RWPE2 (cell line): Measurements from ENCODE around the gene TCAF1.
"Not testable (repeated sequence)": the region's sequence is repeated elsewhere in the genome, so short reads cannot be mapped to it uniquely, and the experiment has no call there.

ENCODE experiments used
- ATAC-seq: fragments of 200-7000 bp; cut with Tn5 transposase; 3 replicates; pipeline ENCODE4 v1.9.1; 2021; ENCODE audit warnings: low read depth
- DNase-seq: peaks from one replicate; pipeline ENCODE4 v3.0.0-alpha.2; 2020; ENCODE audit warnings: low spot score
- H3K27ac ChIP-seq: fragments of 450-650 bp; 2 replicates; pipeline ENCODE4 v1.5.1; 2017; ENCODE audit warnings: mild to moderate bottlenecking; ENCODE audit not compliant: poor library complexity, severe bottlenecking
- H3K27me3 ChIP-seq: fragments of 250-450 bp; sonication (Bioruptor Pico); 2 replicates; pipeline ENCODE4 v1.5.1; 2021; ENCODE audit warnings: mild to moderate bottlenecking, moderate library complexity; ENCODE audit not compliant: insufficient read depth, poor library complexity, severe bottlenecking
- H3K36me3 ChIP-seq: fragments of 250-450 bp; sonication (Bioruptor Pico); 2 replicates; pipeline ENCODE4 v1.5.1; 2020; ENCODE audit warnings: low read depth, mild to moderate bottlenecking, moderate library complexity
- H3K4me1 ChIP-seq: fragments of 250-450 bp; sonication (Bioruptor Pico); 2 replicates; pipeline ENCODE4 v1.5.1; 2021; ENCODE audit warnings: mild to moderate bottlenecking, moderate library complexity; ENCODE audit not compliant: insufficient read depth, poor library complexity, severe bottlenecking
- H3K4me3 ChIP-seq: fragments of 250-450 bp; sonication (Bioruptor Pico); 2 replicates; pipeline ENCODE4 v1.5.1; 2021; ENCODE audit warnings: mild to moderate bottlenecking, moderate library complexity; ENCODE audit not compliant: severe bottlenecking
- H3K9me3 ChIP-seq: fragments of 250-450 bp; sonication (Bioruptor Pico); 2 replicates; pipeline ENCODE4 v1.5.1; 2021; ENCODE audit warnings: mild to moderate bottlenecking, moderate library complexity; ENCODE audit not compliant: severe bottlenecking

TCAF1 gene

GRCh38 chr7:143837223-143837622, 64.8 kb downstream of the TCAF1 start:
- H3K36me3 ChIP-seq, H3K4me3 ChIP-seq, H3K9me3 ChIP-seq, H3K27ac ChIP-seq, H3K27me3 ChIP-seq, H3K4me1 ChIP-seq: not testable (repeated sequence)
- DNase-seq (peak; percentile 49), ATAC-seq (peak; percentile 66)

GRCh38 chr7:143836622-143837021, 65.4 kb downstream of the TCAF1 start:
- not testable (repeated sequence) for H3K4me3 ChIP-seq, H3K36me3 ChIP-seq, H3K4me1 ChIP-seq, H3K9me3 ChIP-seq, H3K27me3 ChIP-seq, H3K27ac ChIP-seq
- peak; percentile 93 for ATAC-seq
- peak; percentile 91 for DNase-seq

DNA sequence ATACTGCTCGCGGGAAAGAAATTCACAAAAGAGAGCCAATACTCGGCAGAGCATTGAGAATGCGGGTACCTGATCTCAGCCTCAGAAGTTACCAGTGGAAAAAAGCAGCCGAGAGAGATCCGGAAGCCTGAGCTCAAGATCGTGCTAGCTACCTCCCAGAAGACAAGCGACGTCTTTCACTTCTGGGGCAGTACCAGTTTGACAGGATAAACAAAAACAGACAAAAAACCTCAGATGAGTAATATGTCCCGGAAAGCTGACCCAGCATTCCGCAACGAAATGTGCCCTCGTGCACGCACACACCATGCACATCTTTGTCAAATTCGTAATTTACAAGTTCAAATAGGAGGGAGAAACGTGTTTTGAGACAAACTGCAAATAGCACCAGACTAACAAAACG, 65.9 kb downstream of the TCAF1 start:
- ATAC-seq, result peak; percentile 4
- not testable (repeated sequence) for H3K36me3 ChIP-seq, H3K27ac ChIP-seq, H3K4me1 ChIP-seq, H3K27me3 ChIP-seq, H3K4me3 ChIP-seq, DNase-seq, H3K9me3 ChIP-seq

GRCh38 chr7:143826578-143826977, 75.4 kb downstream of the TCAF1 start:
- H3K27ac ChIP-seq, DNase-seq, H3K36me3 ChIP-seq, H3K4me3 ChIP-seq, H3K9me3 ChIP-seq, H3K4me1 ChIP-seq, H3K27me3 ChIP-seq, ATAC-seq: not testable (repeated sequence)

- not testable (repeated sequence) for H3K4me1 ChIP-seq, H3K4me3 ChIP-seq, H3K36me3 ChIP-seq, H3K27ac ChIP-seq, DNase-seq, H3K27me3 ChIP-seq, H3K9me3 ChIP-seq, ATAC-seq
These were observed 77.5 kb downstream of the TCAF1 start for GRCh38 chr7:143824295-143825135.

DNA sequence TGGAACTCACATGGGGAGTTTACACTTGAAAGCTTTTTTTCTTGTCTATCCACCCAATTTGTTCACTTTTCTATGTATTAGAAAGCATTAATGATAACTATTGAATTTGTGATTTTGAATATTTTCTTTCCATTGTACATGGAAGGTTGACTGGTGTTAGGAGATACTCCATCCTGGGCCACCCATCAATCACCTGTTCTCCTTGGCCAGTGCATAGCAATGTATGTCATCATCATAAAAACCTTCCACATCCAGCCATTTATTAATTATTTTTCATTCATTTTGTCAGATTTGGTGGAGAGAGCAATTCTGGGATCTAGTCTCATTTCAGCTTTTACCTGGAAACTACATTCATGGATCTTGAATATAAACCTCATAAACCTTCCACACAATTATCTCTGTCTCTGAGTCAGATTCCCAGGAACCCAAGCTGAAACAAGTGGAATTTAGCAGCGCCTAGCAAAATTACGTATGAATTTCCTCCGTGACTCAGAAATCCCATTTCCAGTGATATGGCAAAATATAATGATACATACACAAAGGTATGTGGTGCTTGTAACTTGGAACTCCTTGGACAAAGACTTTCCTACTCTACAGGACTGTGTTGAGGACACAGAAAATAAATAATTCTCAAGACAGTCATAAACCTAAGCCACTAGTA, 78.2 kb downstream of the TCAF1 start:
- not testable (repeated sequence) for H3K4me3 ChIP-seq, H3K27me3 ChIP-seq, H3K4me1 ChIP-seq, H3K36me3 ChIP-seq, H3K9me3 ChIP-seq, H3K27ac ChIP-seq, DNase-seq
- peak; percentile 91 for ATAC-seq

DNA sequence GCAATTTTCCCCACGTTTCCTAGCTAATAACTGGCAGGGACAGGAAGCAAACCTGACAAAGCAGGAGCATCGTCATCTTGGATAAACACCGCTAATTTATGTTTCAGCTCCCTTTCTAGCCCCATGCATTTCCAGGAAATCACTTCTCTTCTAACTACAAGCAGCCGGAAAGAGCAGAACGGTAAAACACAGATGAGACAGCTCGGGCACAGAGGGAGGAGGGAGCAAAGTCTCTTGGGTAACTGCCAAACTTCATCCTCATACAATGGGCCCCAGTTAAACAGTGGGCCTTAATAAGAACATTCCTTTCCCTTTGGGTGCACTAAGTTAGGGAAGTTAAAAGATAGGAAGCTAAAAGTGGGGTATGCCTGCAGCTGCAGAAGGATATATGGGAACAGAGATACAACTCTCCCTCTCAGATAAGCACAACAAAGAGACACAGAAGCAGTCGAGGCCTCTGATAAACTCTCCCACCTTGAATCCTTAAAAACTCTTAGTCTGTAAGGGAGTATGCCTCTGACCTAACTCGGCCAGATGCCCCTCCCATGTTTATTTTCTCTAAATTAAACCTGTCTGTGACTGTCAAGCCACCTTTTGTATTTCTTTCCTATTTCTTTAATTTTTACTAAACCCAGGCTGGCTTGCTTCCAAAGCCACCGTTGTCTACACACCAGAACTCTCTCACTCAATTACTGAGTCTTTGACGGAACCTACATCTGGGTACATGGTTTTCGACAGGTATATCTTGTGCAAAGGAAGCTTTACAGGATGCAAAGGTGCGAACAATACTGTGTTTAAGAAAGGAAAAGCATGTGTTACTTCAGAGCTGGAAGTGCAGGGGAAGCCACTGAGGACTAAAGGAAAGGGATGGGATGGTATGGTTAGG, 80.3 kb downstream of the TCAF1 start:
- not testable (repeated sequence) for H3K4me1 ChIP-seq, DNase-seq, H3K27ac ChIP-seq, ATAC-seq, H3K9me3 ChIP-seq, H3K4me3 ChIP-seq, H3K36me3 ChIP-seq, H3K27me3 ChIP-seq

DNA sequence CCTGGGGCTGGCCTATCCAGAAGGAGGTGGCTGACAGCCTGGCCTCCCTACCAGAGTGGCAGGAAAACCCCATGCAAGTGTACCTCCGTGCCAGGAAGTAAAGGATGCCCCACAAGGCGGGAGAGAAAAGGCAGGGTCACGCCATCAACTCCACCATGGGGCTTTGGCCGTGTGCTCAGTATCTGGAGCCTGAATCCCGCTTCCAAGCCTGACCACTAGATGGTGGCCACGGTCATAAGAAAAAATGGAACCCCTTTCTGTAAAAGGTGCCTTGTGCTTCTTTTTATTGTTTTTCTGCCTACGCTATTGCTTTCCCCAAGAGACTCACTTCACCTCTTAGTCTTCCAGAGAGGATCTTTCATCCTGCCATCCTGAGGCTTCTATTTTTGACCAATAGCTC, 84.1 kb downstream of the TCAF1 start:
- not testable (repeated sequence) for H3K4me1 ChIP-seq, H3K27me3 ChIP-seq, DNase-seq, H3K36me3 ChIP-seq, H3K27ac ChIP-seq, H3K9me3 ChIP-seq, H3K4me3 ChIP-seq
- ATAC-seq, result peak; percentile 72

- DNase-seq, H3K36me3 ChIP-seq, H3K4me1 ChIP-seq, ATAC-seq, H3K4me3 ChIP-seq, H3K9me3 ChIP-seq, H3K27me3 ChIP-seq, H3K27ac ChIP-seq: not testable (repeated sequence)
These were observed 85.4 kb downstream of the TCAF1 start for GRCh38 chr7:143816471-143817133.

DNA sequence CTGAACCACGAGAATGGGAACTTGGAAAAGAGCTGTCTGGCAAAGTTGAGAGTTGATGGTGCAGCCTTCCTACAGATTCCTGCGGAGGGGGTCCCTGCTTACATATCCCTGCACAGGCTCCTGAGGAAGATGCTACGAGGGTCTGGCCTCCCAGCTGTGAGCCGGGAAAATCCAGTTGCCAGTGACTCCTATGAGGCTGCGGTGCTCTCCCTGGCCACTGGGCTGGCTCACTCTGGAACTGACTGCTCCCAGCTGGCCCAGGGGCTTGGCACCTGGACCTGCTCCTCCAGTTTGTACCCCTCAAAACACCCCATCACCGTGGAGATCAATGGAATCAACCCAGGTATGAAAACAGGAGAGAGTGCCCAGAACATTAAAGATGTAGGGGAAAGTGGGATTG, 91.3 kb downstream of the TCAF1 start:
- H3K36me3 ChIP-seq, ATAC-seq: not testable (repeated sequence)

DNA sequence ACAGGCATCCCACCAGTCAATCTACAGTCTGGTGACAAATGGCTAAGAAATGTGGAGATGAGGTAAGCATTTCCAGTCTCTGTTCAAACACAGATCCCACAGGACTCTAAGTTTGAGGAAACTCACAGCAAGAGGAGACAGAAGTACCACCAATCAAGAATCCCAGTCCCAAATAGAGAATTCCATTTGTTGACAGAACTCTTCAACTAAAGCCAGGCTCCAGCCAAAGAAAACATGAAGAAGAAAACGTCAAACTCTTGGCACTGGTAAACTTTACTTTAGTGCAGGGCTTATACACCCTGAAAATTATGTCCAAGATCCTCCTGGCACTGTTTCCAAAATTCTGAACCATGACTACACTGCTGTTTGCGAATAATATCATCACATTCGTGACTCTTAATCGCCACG, 95.3 kb downstream of the TCAF1 start:
- H3K4me1 ChIP-seq, H3K4me3 ChIP-seq, H3K9me3 ChIP-seq, H3K27me3 ChIP-seq, H3K27ac ChIP-seq, DNase-seq, H3K36me3 ChIP-seq: not testable (repeated sequence)
- ATAC-seq, result peak; percentile 99

More for the DNA sequence above, 91.3 kb downstream of the TCAF1 start:
- H3K27me3 ChIP-seq, H3K4me1 ChIP-seq, H3K4me3 ChIP-seq, H3K9me3 ChIP-seq, H3K27ac ChIP-seq, DNase-seq: not testable (repeated sequence)
